SH-SY5Y (cell line): ENCODE measurements around the gene CNTN6.

Experiments used
- GATA2 ChIP-seq: IDR thresholded peaks from 2 replicates; pipeline ENCODE4 v1.6.1; 2011; ENCODE audit warnings: mild to moderate bottlenecking, low read depth, low read length
- GATA3 ChIP-seq: IDR thresholded peaks from 2 replicates; pipeline ENCODE4 v1.6.1; 2011; ENCODE audit warnings: low read depth, mild to moderate bottlenecking, low read length, moderate library complexity

GRCh38 chr3:1216856-1217255 lies 124.0 kb downstream of the CNTN6 start:
- TF ChIP-seq GATA2 (no peak), GATA3 (no peak)
